Activated CD4-positive, alpha-beta T cell treated with anti-CD3 and anti-CD28 coated beads, Interleukin-2, amount 50 U/mL, for 24 hours (primary cell): Measurements from ENCODE around the gene BTK.

Source experiments
- DNase-seq, 2 donors: peaks; one replicate each; pipeline ENCODE4 v3.0.0-alpha.2; 2020; ENCODE audit warnings: low read depth in 1 of 2, low spot score in 1 of 2

Gene BTK

DNA sequence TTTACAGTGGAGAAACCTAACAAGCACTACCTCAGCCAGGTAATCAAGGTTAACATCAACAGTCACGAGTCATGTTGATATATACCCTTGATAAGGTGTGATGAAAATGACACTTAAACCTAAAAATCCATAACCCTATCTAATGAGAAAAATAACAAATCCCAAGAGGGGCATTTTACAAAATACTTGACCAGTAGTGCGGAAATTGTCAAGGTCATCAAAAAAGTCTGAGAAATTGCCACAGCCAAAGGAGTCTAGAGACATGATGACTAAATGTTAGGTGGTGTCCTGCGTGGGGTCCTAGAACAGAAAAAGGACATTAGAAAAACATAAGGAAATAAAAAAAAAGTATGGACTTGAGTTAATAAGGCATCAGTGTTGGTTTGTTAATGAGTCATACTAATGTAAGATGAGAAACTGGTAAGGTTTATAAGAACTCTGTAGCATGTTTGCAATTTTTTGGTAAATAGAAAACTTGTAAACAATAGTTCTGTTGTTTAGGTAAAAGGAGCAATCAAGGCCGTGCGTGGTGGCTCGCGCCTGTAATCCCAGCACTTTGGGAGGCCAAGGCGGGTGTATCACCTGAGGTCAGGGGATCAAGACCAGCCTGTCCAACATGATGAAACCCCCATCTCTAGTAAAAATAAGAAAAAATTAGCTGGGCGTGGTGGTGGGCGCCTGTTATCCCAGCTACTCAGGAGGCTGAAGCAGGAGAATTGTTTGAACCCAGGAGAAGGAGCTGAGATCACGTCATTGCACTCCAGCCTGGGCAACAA is 7.7 kb upstream of the BTK start:
- DNase-seq = no peak

DNA sequence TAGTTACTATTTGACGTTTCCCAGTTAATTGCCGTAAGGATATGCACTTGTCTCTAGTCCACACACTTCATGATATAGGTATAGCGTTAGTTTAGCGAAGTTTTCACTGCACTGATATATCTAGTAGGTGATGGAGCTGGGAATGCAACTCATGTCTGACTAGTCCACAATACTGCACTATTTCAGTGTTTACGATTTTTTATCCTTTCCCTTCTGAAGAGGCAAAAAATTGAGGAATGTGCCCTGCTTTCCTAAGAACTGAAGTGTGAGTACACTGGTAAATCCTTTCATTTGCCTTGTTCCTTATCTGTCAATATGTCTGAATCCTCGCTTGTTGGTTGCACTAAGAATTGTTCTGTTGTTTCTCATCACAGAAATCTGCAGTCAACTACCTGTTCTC is 5.8 kb upstream of the BTK start:
- DNase-seq = no peak

DNA sequence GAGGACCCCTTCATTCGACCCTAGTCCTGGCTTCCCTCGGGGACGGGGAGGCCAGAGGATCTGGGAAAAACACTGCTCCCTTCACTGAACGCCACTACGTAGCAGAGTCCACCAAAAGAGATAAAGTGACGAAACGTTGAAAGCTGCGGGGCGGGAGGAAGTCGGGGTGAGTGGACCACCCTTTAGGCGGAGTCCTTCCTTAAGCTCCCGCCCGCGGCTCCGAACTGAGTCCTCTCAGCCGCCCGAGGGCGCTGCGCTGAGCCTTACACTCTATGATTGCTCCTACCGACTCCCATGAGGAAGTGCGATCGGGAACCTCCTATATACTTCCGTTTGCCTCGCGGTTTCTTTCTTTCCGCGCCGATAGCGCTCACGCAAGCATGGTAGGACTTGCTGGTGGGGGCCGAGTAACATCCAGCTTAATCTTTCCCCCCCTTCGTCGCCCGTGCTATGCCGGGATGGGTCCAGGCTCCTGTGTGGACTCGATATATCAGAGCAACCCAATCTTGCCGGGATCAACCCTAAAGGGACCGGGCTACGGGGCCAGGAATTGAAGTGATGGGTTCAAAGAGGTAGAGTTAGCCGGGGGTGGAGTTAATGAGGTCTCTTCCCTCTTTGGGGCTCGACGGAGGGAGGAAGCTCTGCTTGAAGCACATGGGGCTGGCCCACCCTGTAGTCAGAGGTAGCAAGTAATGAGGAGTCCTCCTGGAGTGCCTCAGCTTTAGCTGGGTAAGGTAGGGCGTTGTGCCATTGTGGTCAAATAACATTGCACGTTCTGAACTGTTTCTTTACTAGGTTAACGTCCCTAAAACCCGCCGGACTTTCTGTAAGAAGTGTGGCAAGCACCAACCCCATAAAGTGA is 4.9 kb upstream of the BTK start, which contains the start of gene RPL36A:
Gene RPL36A (plus strand): TSS at position 348 of the 862 bp plus-strand sequence. CDS start 33 bp downstream, at position 381.
- peak; percentile 67 to 83 for DNase-seq

DNA sequence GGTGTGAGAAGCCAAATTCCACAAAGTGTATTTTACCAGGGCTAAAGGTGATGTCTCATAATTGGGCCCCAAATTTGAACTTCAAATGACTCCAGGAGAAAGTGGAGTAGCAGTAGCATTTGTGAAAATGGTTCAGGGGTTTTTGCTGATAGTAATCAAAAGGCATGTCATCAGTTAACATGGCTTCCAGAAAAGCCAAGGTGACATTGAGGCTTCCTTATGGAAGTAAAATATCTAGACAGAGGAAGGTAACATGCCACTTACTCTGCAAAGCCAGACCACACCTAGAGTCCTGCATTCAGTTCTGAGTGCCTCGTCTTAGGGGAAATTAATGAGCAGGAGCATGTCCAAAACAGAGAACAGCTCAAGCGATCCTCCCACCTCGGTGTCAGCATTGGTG is 2.6 kb upstream of the BTK start:
- DNase-seq = no peak

DNA sequence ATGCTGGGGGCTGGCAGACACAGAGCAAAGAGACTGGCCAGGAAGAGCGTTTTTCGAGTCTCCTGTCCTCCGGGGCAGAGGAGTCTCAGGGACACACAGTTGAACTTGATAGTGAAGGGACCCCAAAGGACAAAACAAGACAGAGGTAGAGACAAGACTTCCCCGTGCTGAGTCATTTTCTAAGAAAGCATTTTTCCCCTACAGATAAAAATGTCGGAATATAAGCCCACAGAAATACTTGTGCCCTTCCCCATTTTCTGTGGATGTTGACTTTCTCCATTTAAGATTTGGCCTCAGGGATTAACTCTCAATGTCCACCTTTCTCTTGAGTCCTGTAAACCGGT is 523 bp upstream of the BTK start:
- no peak for DNase-seq

DNA sequence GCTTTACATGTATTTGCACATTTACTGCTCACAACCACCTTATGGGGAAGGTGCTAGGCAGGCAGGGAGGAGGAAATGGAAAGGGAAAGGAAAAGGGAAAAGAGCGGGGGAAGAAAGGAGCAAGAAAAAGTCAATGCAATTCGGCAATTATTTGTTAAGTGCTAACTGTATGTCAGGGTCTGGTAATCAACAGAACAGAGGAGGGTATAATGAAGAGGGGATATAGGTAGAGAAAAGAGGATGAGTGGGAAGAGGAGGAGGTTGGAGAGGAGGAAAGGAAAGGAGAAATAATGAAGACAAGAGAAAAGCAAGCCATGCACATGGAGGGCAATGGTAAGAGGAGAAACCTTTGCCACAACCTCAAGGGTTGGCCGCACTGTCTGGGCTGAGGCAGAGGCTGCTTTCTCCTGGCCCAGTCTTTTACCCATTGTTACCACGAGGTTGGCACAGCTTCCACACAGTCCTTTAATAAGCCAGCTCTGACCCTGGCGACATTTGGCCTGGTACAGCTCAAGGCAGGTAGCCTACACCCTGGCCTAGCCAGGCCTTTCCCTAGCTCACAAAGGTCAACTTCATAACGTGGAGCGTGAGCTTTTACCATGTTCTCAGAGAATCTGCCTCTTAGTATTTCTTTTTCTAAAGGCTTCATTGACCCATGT is 836 bp downstream of the BTK start:
- no peak for DNase-seq

DNA sequence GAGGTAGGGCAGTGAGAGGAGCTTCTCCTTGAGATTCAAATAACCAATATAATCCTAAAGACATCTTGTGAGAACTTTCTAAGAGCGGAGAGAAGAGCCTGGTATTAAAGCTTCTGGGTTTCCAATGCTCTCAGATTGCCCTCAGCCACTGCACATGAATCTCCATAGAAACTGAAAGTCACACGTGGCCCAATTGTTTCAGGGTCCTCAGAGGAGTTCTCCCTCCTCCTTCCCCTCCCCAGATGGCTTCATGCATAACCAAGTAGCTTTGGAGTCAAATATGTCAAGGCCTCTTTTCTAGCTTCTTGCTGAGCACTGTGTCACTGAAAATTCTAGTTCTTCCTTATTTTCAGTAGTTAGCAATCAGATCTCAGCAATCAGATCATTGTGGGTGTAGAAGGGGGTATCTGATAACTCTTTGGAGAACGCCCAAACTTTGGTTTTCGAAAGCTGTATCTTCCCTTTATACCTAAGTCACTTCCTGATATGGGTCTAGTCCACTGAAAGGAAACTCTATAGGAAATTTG is 2.2 kb downstream of the BTK start:
- DNase-seq = no peak

DNA sequence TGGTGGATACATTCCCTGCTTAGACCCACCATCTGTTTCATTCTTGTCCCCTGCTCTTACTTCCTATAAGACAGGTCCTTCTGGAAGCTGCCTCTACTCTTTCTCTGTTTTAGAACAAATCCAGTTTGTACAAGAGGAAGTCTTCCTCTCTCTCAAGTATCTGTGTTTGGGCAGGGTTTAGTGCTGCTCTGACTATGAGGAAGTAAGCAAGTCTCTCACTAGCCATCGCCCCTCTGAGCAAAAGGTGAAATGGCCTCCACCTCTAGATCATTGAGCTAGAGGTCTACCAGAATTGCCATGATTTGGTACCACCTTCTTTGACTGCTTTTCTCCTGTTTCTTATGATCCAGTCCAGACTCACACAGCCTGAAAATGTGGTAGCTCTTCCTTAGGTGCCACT is 8.4 kb downstream of the BTK start:
- DNase-seq = no peak

DNA sequence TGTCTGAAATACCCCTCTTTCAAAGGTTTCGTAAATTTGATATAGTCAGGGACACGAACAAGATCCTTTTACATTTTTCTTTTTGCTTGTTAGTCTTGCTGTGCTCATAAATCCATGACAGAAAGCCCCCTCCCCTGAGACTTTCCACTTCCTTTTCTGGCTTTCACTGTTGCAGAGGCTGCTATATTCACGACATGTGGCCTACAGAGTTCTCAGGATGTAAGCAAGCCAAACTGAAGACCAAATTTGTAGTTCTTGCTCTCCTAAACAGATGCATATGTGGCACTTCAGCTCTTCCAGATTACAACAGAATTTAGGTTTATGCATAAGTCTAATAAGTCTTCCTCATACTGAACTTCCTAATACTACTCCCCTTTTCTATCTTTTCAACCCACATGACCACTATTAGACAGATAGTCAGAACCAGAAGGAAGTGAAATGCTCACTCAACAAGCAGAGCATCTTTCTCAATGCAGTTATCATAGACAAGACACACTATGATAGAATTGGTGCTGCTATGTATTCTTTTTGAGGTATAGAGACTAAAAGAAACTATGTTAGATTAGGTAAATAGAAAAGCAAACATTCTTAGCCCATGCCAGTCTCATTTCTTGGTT is 15.0 kb downstream of the BTK start:
- DNase-seq = no peak

DNA sequence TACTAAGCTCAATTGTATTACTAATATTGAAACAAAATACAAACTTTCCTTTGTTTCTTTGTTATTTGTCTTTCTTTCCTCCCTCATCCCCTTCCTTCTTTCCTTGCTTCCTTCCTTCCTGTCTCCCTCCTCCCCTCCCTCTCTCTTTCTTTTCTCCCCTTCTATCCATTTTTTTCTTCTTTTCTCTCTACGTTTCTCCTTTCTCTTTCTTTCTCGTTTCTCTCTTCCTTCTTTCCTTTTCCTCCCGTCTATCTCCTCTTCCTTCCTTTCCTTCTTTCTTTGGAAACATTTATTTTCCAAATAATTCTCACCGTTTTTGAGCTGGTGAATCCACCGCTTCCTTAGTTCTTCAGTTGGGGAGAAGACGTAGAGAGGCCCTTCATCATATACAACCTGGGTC is 16.3 kb downstream of the BTK start:
- no peak for DNase-seq

DNA sequence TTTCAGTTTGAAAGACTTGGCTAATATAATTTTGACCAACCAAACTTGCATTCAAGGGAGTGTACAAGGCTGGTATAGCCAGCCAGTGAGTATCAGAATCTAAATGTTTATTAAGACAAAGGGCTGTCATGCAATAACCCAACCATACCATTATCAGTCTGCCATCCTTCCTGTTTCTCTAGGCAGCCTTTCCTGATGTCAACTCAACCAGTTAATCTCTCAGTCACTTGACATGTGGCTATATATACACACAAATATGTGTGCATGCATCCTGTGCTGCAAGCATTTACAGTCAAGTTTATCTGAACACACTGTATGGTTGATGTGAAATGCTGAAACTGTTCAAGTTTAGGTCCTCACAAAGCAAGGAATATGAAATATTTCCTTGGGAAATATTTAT is 17.2 kb downstream of the BTK start:
- no peak for DNase-seq

DNA sequence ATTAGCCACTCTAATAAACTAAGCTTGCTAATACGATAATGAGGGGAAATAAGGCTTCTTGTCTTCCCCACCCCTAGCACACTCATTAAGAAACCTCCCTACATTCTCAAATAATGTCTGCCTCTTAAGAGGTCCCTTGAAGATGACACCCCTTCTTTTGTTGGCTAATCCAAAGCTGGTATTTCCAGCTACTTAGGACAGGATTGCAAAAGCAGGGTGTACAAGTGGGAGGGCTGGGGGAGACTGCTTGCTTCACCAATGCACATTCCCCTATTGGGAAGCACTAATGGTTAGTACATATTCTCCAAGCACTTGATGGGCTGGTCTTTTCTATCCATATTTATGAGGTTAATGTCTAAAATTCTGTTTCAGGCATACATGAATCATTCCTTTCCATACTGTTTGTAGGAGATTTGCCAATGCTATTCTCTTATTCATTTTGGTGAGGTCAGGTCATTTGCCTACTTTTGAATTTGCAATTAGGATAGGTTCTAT is 20.6 kb downstream of the BTK start:
- no peak for DNase-seq

DNA sequence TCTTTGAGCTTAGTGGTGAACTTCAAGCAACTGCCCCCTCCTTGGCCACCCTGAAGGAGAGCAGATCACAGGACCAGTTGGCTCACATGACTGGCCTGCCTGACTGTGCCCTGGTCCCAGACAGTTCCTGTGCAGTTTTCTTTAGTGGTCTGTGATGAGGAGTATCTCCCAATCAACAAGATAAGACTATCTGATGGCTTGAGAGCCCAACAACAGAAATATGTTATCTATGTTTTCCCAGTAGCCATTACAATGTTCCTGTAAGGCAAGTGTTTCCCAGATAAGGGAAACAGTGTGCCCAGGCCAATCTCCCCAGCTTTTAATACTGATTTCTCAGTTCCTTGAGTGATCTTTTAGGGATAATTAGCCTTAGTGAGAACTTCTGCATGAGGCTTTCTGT is 23.2 kb downstream of the BTK start:
- no peak for DNase-seq

DNA sequence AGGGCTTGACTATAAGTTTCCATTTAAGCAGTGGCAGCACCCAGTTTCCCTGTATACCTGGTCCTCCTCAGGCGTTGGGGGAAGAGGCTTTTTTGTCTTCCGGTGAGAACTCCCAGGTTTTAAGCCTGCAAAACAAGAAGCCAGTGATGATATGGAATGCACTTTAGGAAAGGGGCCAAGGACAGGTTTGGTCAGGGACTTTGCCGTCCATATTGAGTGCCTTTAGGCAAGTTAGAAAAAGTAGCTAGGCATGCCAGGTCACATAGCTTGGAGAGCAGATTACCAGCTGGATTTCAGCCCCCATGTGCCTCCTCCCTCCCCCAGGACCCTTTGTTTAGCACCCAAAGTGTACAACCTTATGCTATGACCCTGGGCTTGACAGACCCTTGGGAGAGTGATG is 23.9 kb downstream of the BTK start:
- DNase-seq = no peak

DNA sequence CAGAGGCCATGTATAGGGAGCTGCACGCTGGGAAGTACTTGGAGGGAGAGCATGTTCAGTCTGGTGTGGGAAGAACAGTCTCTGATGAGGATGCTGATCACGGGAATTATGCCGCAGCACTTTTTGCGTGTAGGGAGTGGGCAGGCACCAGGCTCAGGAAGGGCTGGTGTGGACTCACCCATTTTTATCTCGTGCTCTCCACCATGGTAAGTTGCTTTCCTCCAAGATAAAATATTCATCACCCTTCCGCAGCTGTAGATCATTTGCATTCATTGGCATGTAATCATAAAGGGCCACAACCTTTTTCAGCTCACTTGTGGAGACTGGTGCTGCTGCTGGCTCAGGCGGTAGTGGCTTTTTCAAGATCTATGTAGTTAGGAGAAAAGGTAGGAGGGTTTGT is 25.6 kb downstream of the BTK start:
- no peak for DNase-seq

DNA sequence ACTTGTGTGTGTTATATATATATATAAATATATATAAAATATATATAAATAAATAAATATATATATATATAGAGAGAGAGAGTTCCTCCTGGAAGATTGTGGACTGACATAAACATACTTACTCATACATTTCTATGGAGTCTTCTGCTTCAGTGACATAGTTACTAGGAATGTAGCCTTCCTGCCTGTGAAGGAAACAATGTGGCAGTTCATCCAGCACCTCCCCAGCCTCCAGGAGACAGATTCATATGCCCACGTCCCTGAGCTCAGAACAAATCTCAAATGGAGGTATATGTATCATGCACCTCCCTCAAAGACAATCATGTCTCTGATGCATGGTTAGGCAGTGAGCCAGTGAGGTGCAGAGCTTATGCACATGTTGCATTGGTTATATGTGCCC is 26.0 kb downstream of the BTK start:
- no peak for DNase-seq

DNA sequence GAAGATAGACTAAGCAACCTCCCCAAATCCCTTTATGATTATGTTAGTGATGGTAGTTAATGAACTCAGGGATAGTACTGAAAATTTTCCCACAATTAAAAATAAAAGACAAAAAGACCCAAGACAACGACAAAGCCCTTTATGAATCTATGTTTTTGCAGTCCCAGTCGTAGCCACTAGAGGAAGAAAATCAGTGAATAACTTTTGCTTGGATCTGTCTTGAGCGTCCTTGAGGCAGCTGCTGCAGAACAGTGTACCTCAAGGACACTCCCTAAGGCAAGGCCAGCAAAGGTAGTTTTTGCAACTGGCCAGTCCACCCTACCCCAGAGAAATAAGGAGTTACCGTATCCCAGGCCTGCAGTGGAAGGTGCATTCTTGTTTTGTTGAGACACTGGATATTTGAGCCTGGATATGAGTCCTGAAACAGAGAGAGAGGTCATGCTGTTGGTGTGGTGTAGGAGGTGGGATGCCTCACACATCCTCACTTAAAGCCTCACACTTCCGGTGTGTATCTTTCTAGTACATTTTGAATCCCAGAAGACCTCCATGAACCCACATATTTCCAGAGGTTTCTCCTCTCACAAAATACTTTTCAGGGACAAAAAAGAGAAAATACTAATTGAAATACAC is 28.7 kb downstream of the BTK start:
- DNase-seq = no peak

DNA sequence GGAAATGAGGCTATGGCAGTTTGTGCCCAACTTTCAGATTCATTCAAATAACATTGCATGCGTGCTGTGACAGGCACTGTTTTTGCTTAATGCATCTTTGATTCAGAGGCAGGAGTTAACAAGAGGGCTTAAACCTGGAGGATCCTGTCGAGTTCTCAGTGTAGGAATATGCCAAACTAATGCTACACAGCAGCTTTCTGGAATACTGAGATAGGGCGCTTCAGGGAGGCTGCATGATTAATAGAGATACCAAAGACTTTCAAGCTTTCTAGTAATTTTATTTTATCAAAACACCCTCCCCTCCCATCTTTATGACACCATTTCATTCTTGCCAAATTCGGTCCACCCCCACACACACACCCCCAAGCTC is 36.8 kb downstream of the BTK start:
- DNase-seq = no peak

DNA sequence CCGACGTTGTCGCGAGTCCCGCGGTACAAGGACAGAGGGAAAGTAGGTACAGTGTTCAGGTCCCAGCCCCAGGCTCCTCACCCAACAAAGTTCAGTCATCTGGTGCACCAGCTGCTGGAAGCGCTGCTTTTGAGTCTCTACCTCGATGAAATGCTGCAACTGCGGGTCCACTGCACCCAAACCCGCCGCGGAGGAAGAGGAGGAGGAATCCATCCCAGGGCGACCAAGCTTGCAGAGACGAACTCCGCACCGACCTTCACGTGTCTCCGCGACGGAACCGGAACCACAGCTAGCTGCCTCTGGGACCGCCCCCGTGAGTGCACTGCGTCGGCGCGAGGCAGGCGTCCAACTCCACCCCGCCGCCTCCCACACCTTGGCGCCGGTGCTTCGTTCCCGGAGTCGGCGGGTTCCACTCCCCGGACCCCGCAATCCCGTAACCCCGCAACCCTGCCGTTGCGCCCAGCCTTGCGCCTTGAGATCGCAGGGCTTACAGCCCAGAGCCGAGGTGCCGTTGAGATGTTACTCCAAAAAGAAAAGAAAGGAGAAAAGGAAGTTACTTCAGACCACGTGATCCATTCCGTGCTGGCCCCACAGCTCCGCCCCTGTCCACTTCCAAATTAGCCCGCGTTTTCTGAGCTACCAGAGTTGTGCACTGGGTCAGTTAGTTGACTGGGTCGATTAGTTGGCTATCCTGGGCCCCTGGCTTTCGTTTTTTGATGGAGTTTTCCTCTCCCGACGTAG is 37.4 kb downstream of the BTK start, which contains the start of gene TIMM8A:
Gene TIMM8A (minus strand): TSS at position 291 of the 741 bp plus-strand sequence. CDS start 78 bp downstream, at position 213.
- peak; percentile 42 to 74 for DNase-seq
